K562 (cell line): ENCODE results near the gene METRN. TPM values are rescaled to one million over a fixed set of nuclear protein-coding genes. Genes with fewer than 3 reads are reported as not detected.
A peak's percentile ranks its signal among the peaks of the same experiment; 100 is the strongest.

Experiments used
- BACH1 ChIP-seq: fragments of 200-800 bp; sonication (Bioruptor generic); IDR thresholded peaks from 2 replicates; pipeline ENCODE4 v1.6.1; 2016; ENCODE audit warnings: missing genetic modification characterization, missing compliant biosample characterization
- CCNT2 ChIP-seq: IDR thresholded peaks from 2 replicates; pipeline ENCODE4 v1.6.1; 2011; ENCODE audit warnings: borderline replicate concordance, low read depth, mild to moderate bottlenecking, moderate library complexity, mixed read lengths, low read length; ENCODE audit not compliant: insufficient read length; ENCODE audit errors: extremely low read depth
- CHD1 ChIP-seq: fragments of 200-600 bp; sonication (generic); IDR thresholded peaks from one replicate; pipeline ENCODE4 v1.6.1; 2012; ENCODE audit warnings: mild to moderate bottlenecking, moderate library complexity, low read length, inconsistent platforms
- CREBBP ChIP-seq: IDR thresholded peaks from one replicate; pipeline ENCODE4 v1.6.1; 2012; ENCODE audit warnings: low read depth, mild to moderate bottlenecking, control low read depth, inconsistent platforms, low read length
- E2F1 ChIP-seq: sonication (generic); formaldehyde crosslinking; IDR thresholded peaks from 2 replicates; pipeline ENCODE4 v1.8.1; 2023; ENCODE audit warnings: mild to moderate bottlenecking, missing genetic modification reagents, moderate library complexity
- ESRRA ChIP-seq: fragments of 450-650 bp; IDR thresholded peaks from 2 replicates; pipeline ENCODE4 v1.6.1; 2014; ENCODE audit warnings: low read depth, mild to moderate bottlenecking, moderate library complexity, borderline replicate concordance
- ETV1 ChIP-seq: fragments of 450-650 bp; conservative IDR thresholded peaks from 2 replicates; pipeline ENCODE4 v1.6.1; 2016; ENCODE audit warnings: missing genetic modification characterization, control low read depth, low read depth, missing compliant biosample characterization
- ETV5 ChIP-seq: sonication (generic); formaldehyde crosslinking; IDR thresholded peaks from 2 replicates; pipeline ENCODE4 v1.4.0; 2020; ENCODE audit warnings: low read depth, mild to moderate bottlenecking, missing genetic modification reagents
- EWSR1 ChIP-seq: fragments of 450-650 bp; IDR thresholded peaks from 2 replicates; pipeline ENCODE4 v1.6.1; 2018; ENCODE audit warnings: borderline replicate concordance, mild to moderate bottlenecking, low read depth, moderate library complexity; ENCODE audit not compliant: partially characterized antibody
- FOXK1 ChIP-seq: sonication (generic); formaldehyde crosslinking; IDR thresholded peaks from 2 replicates; pipeline ENCODE4 v1.8.0; 2022; ENCODE audit warnings: missing genetic modification reagents, mild to moderate bottlenecking, borderline replicate concordance
- KLF1 ChIP-seq: fragments of 450-650 bp; IDR thresholded peaks from 2 replicates; pipeline ENCODE4 v1.6.1; 2016; ENCODE audit warnings: missing genetic modification characterization, missing compliant biosample characterization
- NCOA2 ChIP-seq, 2 experiments: fragments of 450-650 bp; IDR thresholded peaks; 2 replicates each; pipeline ENCODE4 v1.6.1; 2018; ENCODE audit warnings: mild to moderate bottlenecking in 2 of 2, moderate library complexity in 1 of 2; ENCODE audit not compliant: partially characterized antibody in 2 of 2
- NR2C1 ChIP-seq, 2 experiments: fragments of 450-650 bp; IDR thresholded peaks; 2 replicates each; pipeline ENCODE4 v1.6.1; 2017; ENCODE audit warnings: mild to moderate bottlenecking in 2 of 2, antibody characterized with exemption in 1 of 2, inconsistent platforms in 1 of 2, missing compliant biosample characterization in 1 of 2, missing genetic modification characterization in 1 of 2
- POLR2G ChIP-seq: fragments of 200-400 bp; formaldehyde crosslinking; IDR thresholded peaks from 2 replicates; pipeline ENCODE4 v1.6.1; 2017; ENCODE audit warnings: low read depth, mild to moderate bottlenecking, antibody characterized with exemption, low read length, moderate library complexity
- PTBP1 ChIP-seq: fragments of 200-400 bp; formaldehyde crosslinking; IDR thresholded peaks from 2 replicates; pipeline ENCODE4 v1.6.1; 2017; ENCODE audit warnings: low read depth, low read length
- SAFB ChIP-seq: fragments of 200-400 bp; formaldehyde crosslinking; IDR thresholded peaks from 2 replicates; pipeline ENCODE4 v1.6.1; 2017; ENCODE audit warnings: low read depth, low read length, borderline replicate concordance
- SMC3 ChIP-seq: conservative IDR thresholded peaks from 2 replicates; pipeline ENCODE4 v1.6.1; 2011; ENCODE audit warnings: low read depth, low read length, improper control_type of control experiment; ENCODE audit not compliant: insufficient read depth
- SNIP1 ChIP-seq: fragments of 450-650 bp; IDR thresholded peaks from 2 replicates; pipeline ENCODE4 v1.7.1; 2017; ENCODE audit warnings: low read depth, mild to moderate bottlenecking
- U2AF1 ChIP-seq: fragments of 200-400 bp; formaldehyde crosslinking; optimal IDR thresholded peaks from 2 replicates; pipeline ENCODE3; 2017; ENCODE audit warnings: mild to moderate bottlenecking, low read depth, low read length, moderate library complexity
- ZBTB8A ChIP-seq: fragments of 450-650 bp; IDR thresholded peaks from 2 replicates; pipeline ENCODE4 v1.6.1; 2018; ENCODE audit warnings: mild to moderate bottlenecking, moderate library complexity; ENCODE audit not compliant: partially characterized antibody
- ZNF197 ChIP-seq: fragments of 200-800 bp; sonication (Bioruptor generic); IDR thresholded peaks from 2 replicates; pipeline ENCODE4 v1.6.1; 2016; ENCODE audit warnings: low read depth, missing genetic modification characterization, missing compliant biosample characterization
- polyA plus RNA-seq, 8 experiments: library from polyadenylated mRNA; depleted of rRNA in 4 of 8; stranded (reverse) in 5 of 8; unstranded in 3 of 8; fragments of >200 nt; fragmentation: Nextera tagmentation in 2 of 8; fragmentation: Illumina TruSeq in 1 of 8; extraction: Ambion mirVana in 2 of 8; extraction: Trizol in 1 of 8; gene quantifications; 2 replicates each; pipeline versions ENCODE4 v1.2.1 to v1.2.3, GENCODE V29; 2011 to 2014; ENCODE audit warnings: inconsistent platforms in 1 of 8, missing spikeins in 1 of 8
- total RNA-seq, 7 experiments: library from RNA; depleted of rRNA in 6 of 7; stranded (reverse); fragments of >200 nt in 6 of 7; fragmentation: Illumina TruSeq in 2 of 7; extraction: Trizol in 2 of 7; gene quantifications; 2 replicates each; pipeline versions ENCODE4 v1.2.1 to v1.2.3, GENCODE V29; 2011 to 2021; ENCODE audit warnings: low replicate concordance in 1 of 7
- TF ChIP-seq, protein P1 (sequence below): sonication (generic); formaldehyde crosslinking; IDR thresholded peaks from 2 replicates; pipeline ENCODE4 v1.9.0; 2022; ENCODE audit warnings: mild to moderate bottlenecking, missing genetic modification reagents
- TF ChIP-seq, protein P2 (sequence below): sonication (generic); formaldehyde crosslinking; IDR thresholded peaks from 2 replicates; pipeline ENCODE4 v1.8.0; 2022; ENCODE audit warnings: mild to moderate bottlenecking, missing genetic modification reagents

The METRN gene
- total and polyA plus RNA-seq, 9 of the 15 experiments (the other 6 are each of a cell fraction or from before 2014, with no cell fraction given), result 0.20 to 89.8 (median 15.4) TPM

DNA sequence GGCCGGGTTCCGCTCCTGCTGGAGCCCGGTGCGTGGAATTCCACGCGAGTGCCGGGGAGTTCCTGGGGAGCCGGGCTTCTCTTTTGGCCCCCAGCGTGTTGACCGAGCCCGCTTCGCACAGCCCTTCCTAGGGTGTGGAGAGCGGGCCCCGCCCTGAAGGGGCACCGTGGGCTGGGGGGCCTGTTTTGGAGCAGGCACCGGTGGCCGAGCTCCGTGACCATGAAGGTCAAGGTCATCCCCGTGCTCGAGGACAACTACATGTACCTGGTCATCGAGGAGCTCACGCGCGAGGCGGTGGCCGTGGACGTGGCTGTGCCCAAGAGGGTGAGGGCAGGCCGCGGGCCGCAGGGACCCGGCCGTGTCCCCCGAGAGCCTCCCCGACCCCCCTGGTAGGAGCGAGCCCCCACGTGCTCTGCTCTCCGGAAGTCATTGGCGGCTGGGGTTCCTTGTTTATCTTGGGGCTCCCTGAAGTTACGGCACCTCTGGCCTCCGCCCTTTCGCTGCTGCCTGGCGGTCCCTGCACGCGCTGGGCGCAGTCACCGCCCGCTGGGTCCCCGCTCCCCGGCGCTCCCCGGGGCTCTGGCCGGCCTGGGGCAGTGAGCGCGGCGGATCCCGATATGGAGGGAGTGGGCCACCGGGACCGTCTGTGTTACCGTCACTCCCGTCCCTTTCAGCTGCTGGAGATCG is 12.5 kb downstream of the METRN start (continued):
- TF ChIP-seq NR2C1 (IDR thresholded peaks at IDR 0.05) (no peak), NR2C1 (tag; IDR thresholded peaks at IDR 0.05) (0 out of 2 replicates have a peak, but pooled peaks have one; percentile 6), SAFB (peak; percentile 99), U2AF1 (peak; percentile 14), ETV5 (CRISPR knock-in tag) (peak; percentile 63; the same call in 1 of the 2 replicates), KLF1 (tag) (0 out of 2 replicates have a peak, but pooled peaks have one; percentile 38), EWSR1 (no peak), FOXK1 (CRISPR knock-in tag) (0 out of 2 replicates have a peak, but pooled peaks have one; percentile 40), POLR2G (peak; percentile 80), CREBBP (no peak), PTBP1 (peak; percentile 16; the same call in 1 of the 2 replicates), ZBTB8A (no peak), CHD1 (peak; percentile 87), ZNF197 (no peak), ESRRA (peak; percentile 94), E2F1 (0 out of 2 replicates have a peak, but pooled peaks have one; percentile 39), NCOA2 (IDR thresholded peaks at IDR 0.05; ENCODE audit: partially characterized antibody in 2 of 2) (no peak), SMC3 (no peak), BACH1 (tag) (no peak), SNIP1 (no peak), ETV1 (tag) (peak; percentile 40; the same call in 1 of the 2 replicates), CCNT2 (no peak)
- TF ChIP-seq, protein P1, sequence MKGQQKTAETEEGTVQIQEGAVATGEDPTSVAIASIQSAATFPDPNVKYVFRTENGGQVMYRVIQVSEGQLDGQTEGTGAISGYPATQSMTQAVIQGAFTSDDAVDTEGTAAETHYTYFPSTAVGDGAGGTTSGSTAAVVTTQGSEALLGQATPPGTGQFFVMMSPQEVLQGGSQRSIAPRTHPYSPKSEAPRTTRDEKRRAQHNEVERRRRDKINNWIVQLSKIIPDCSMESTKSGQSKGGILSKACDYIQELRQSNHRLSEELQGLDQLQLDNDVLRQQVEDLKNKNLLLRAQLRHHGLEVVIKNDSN (CRISPR knock-in tag), result peak; percentile 69
- TF ChIP-seq, protein P2, sequence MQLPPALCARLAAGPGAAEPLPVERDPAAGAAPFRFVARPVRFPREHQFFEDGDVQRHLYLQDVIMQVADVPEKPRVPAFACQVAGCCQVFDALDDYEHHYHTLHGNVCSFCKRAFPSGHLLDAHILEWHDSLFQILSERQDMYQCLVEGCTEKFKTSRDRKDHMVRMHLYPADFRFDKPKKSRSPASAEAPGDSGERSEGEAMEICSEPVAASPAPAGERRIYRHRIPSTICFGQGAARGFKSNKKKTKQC, result 0 out of 2 replicates have a peak, but pooled peaks have one; percentile 9
